Measurements from ENCODE around the gene NFILZ. TPM values are rescaled to one million over a fixed set of nuclear protein-coding genes. Genes with fewer than 3 reads are reported as not detected.

Gene NFILZ
- total and polyA plus RNA-seq, 7 donors = not detected

DNA sequence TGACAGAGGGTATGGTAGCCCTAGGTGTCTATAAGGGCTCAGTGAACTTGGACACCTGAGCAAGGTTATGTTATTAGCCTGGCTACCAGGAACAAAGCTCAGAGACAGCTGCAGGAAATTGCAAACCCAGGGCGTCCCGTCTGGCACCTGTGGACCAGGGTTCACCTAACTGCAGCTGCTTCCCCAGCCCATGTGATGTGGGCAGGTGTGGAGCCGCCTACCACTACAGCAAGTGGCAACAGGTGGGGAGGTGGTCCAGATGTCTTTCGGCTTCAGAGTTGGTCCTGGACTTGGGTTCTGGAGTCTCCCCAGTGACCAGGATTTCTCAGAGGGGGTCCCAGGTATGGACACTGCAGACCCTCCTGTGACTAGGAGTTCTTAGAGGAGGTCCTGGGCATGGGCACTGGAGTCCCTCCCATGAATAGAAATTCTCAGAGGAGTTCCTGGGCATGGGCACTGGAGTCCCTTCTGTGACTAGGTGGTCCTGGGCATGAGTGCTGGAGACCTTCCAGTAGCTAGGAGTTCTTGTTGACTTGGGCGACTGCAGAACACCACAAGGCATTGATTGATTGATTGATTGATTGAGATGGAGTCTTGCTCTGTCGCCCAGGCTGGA lies 43.0 kb downstream of the NFILZ start:
- Histone ChIP-seq H3K27ac (no peak overlapping the region), H3K36me3 (ENCODE audit: insufficient read depth in 1 of 2, low read depth in 1 of 2) (no peaks in the 10 kb centered on the region), H3K27me3 (ENCODE audit: insufficient read depth in 3 of 3, low read length in 2 of 3) (peaks cover 0 to 3% (median 0%) of the 10 kb centered on the region in 3 donors), H3K9me3 (no peaks in the 10 kb centered on the region), H3K4me3 (no peak overlapping the region), H3K4me1 (no peaks in the 10 kb centered on the region)
- ATAC-seq = no peak
- no peak for DNase-seq
- intact Hi-C loops (cut with DNase I) = no loop called here
- WGBS, 3 donors = 69 to 74% (median 72%) methylated on average over 6 of the region's 6 CpGs
- TF ChIP-seq, protein P1, sequence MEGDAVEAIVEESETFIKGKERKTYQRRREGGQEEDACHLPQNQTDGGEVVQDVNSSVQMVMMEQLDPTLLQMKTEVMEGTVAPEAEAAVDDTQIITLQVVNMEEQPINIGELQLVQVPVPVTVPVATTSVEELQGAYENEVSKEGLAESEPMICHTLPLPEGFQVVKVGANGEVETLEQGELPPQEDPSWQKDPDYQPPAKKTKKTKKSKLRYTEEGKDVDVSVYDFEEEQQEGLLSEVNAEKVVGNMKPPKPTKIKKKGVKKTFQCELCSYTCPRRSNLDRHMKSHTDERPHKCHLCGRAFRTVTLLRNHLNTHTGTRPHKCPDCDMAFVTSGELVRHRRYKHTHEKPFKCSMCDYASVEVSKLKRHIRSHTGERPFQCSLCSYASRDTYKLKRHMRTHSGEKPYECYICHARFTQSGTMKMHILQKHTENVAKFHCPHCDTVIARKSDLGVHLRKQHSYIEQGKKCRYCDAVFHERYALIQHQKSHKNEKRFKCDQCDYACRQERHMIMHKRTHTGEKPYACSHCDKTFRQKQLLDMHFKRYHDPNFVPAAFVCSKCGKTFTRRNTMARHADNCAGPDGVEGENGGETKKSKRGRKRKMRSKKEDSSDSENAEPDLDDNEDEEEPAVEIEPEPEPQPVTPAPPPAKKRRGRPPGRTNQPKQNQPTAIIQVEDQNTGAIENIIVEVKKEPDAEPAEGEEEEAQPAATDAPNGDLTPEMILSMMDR (IDR thresholded peaks at IDR 0.05) = no peak

DNA sequence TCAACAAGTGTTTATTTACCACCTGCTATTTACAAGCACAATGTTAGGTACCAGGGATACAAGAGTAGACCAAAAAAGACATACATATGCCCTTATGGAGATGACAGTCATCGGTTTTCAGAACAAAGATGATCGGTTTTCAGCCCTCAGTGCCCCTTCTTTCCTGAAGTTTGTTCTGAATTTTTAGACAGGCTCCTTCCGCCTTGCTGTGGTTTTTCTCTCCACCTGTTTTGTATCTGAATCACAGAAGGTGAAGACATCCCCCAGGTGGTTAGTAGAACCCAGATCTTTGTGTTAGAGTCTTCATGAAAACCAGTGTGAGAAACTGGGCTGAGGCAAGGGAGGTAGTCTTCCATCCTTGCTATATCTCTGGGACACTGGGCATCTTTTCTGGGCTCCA lies 44.6 kb downstream of the NFILZ start:
- 72 to 83% (median 76%) methylated on average over 3 of the region's 3 CpGs for WGBS, 3 donors
- intact Hi-C loops (cut with DNase I) = no loop called here

DNA sequence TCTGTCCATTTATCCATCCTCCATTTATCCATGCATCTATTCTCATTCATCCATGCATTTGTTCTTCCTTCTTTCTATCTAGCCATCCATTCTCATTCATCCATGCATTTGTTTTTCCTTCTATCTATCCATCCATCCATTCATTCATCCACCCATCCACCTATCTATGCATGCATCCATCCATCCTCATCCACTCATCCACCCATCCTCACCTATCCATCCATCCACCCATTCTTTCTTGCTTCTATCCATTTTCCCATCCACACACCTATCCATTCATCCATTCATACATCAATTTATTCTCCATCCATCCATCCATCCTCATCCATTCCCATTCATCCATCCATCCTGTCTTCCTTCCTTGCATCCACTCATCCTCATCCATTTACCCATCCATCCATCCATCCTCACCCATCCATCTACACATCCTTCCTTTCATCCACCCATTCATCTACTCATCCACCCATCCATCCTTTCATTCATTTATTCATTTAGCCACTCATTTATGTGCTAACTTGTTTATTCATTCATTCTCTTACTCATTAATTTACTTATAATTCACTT lies 47.9 kb downstream of the NFILZ start:
- TF ChIP-seq, protein P1 (IDR thresholded peaks at IDR 0.05) = no peak
- Histone ChIP-seq H3K4me3 (no peak overlapping the region), H3K27me3 (ENCODE audit: insufficient read depth in 3 of 3, low read length in 2 of 3) (peaks cover 0 to 3% (median 0%) of the 10 kb centered on the region in 3 donors), H3K36me3 (ENCODE audit: insufficient read depth in 1 of 2, low read depth in 1 of 2) (no peaks in the 10 kb centered on the region), H3K27ac (no peak overlapping the region), H3K9me3 (no peaks in the 10 kb centered on the region), H3K4me1 (no peaks in the 10 kb centered on the region)
- DNase-seq = no peak
- ATAC-seq = no peak
- intact Hi-C loops (cut with DNase I) = no loop called here

More for the DNA sequence above, 44.6 kb downstream of the NFILZ start:
- Histone ChIP-seq H3K4me1 (no peaks in the 10 kb centered on the region), H3K4me3 (no peak overlapping the region), H3K27me3 (ENCODE audit: insufficient read depth in 3 of 3, low read length in 2 of 3) (peaks cover 0 to 3% (median 0%) of the 10 kb centered on the region in 3 donors), H3K27ac (no peak overlapping the region), H3K9me3 (no peaks in the 10 kb centered on the region), H3K36me3 (ENCODE audit: insufficient read depth in 1 of 2, low read depth in 1 of 2) (no peaks in the 10 kb centered on the region)
- TF ChIP-seq, protein P1 (IDR thresholded peaks at IDR 0.05) = no peak
- no peak for DNase-seq
- no peak for ATAC-seq

Other genes starting within 250 kb of the NFILZ start
- 100 to 1,000 TPM in 1 of 4 donors, 10 to 100 TPM in 3; 77.1 to 130 (median 82.2) TPM for gene RAB11B, start 240.3 kb upstream of the NFILZ start, total RNA-seq
- 10 to 100 TPM; 43.9 to 59.9 (median 56.9) TPM for gene RAB11B, start 240.3 kb upstream of the NFILZ start, polyA plus RNA-seq
- 10 to 100 TPM; 47.7 to 56.0 (median 52.2) TPM for gene MARCHF2, start 217.3 kb upstream of the NFILZ start, total RNA-seq
- gene MARCHF2, start 217.3 kb upstream of the NFILZ start, polyA plus RNA-seq = 10 to 100 TPM; 32.8 to 55.6 (median 48.9) TPM
- 10 to 100 TPM; 73.2 to 92.2 (median 84.1) TPM for gene HNRNPM, start 185.7 kb upstream of the NFILZ start, total RNA-seq
- 100 to 1,000 TPM in 2 of 3 donors, 10 to 100 TPM in 1; 53.2 to 146 (median 118) TPM for gene HNRNPM, start 185.7 kb upstream of the NFILZ start, polyA plus RNA-seq
- gene PRAM1, start 128.0 kb upstream of the NFILZ start, total RNA-seq = under 1 TPM; 0.22 to 0.65 (median 0.49) TPM
- gene PRAM1, start 128.0 kb upstream of the NFILZ start, polyA plus RNA-seq = under 1 TPM in 2 of 3 donors, not detected in 1; 0.27 to 0.29 TPM
- 10 to 100 TPM; 15.6 to 19.3 (median 17.8) TPM for gene ZNF414, start 116.5 kb upstream of the NFILZ start, total RNA-seq
- gene ZNF414, start 116.5 kb upstream of the NFILZ start, polyA plus RNA-seq = 10 to 100 TPM; 10.4 to 21.6 (median 17.8) TPM
- gene MYO1F, start 53.2 kb upstream of the NFILZ start, total RNA-seq = 1 to 10 TPM; 3.5 to 6.3 (median 5.2) TPM
- gene MYO1F, start 53.2 kb upstream of the NFILZ start, polyA plus RNA-seq = 1 to 10 TPM in 2 of 3 donors, under 1 TPM in 1; 1.00 to 1.0 (median 1.0) TPM
- gene ADAMTS10, start 19.9 kb upstream of the NFILZ start, total RNA-seq = 1 to 10 TPM; 1.9 to 8.2 (median 3.8) TPM
- 1 to 10 TPM; 3.4 to 3.8 (median 3.4) TPM for gene ADAMTS10, start 19.9 kb upstream of the NFILZ start, polyA plus RNA-seq
- gene ACTL9, start 68.2 kb downstream of the NFILZ start, total RNA-seq = not detected
- not detected for gene ACTL9, start 68.2 kb downstream of the NFILZ start, polyA plus RNA-seq
- gene OR2Z1, start 91.0 kb downstream of the NFILZ start, total RNA-seq = not detected
- gene OR2Z1, start 91.0 kb downstream of the NFILZ start, polyA plus RNA-seq = not detected
- 10 to 100 TPM; 12.9 to 15.7 (median 14.3) TPM for gene ZNF558, start 201.7 kb downstream of the NFILZ start, total RNA-seq
- 10 to 100 TPM in 1 of 3 donors, 1 to 10 TPM in 2; 5.7 to 13.7 (median 9.4) TPM for gene ZNF558, start 201.7 kb downstream of the NFILZ start, polyA plus RNA-seq
- gene MBD3L1, start 201.7 kb downstream of the NFILZ start, total RNA-seq = not detected
- not detected for gene MBD3L1, start 201.7 kb downstream of the NFILZ start, polyA plus RNA-seq